Mesothelial cell of epicardium (in vitro differentiated cells): ENCODE measurements around the gene PRDM16. TPM values are rescaled to one million over a fixed set of nuclear protein-coding genes. Genes with fewer than 3 reads are reported as not detected.

Experiments
- DNase-seq, 2 experiments: peaks; one replicate each; pipeline ENCODE4 v3.0.0; 2021; ENCODE audit warnings: low spot score in 2 of 2; ENCODE audit not compliant: unreplicated experiment in 2 of 2
- H3K27ac Mint-ChIP-seq: 2 replicates; pipeline ENCODE4 v1.8.0; 2021; ENCODE audit warnings: mixed read lengths
- H3K27me3 Mint-ChIP-seq: 2 replicates; pipeline ENCODE4 v1.8.0; 2021; ENCODE audit warnings: low read depth, mixed read lengths
- H3K36me3 Mint-ChIP-seq: 2 replicates; pipeline ENCODE4 v1.8.0; 2021; ENCODE audit warnings: mixed read lengths
- H3K4me1 Mint-ChIP-seq: 2 replicates; pipeline ENCODE4 v1.8.0; 2021; ENCODE audit warnings: mixed read lengths
- H3K4me3 Mint-ChIP-seq: 2 replicates; pipeline ENCODE4 v1.8.0; 2021; ENCODE audit warnings: mild to moderate bottlenecking, moderate library complexity, mixed read lengths
- H3K9me3 Mint-ChIP-seq: 2 replicates; pipeline ENCODE4 v1.8.0; 2021; ENCODE audit warnings: mixed read lengths
- total RNA-seq: library from RNA; stranded (reverse); gene quantifications from 3 replicates; pipeline ENCODE4 v1.2.1, GENCODE V29; 2021
- TF ChIP-seq, protein P1 (sequence below): fragments of 200-600 bp; sonication (generic); IDR thresholded peaks from one replicate; pipeline ENCODE4 v1.5.0; 2021; ENCODE audit warnings: antibody characterized with exemption; ENCODE audit not compliant: unreplicated experiment

The PRDM16 gene
- total RNA-seq, 1 donor from 2014 or later, result 1.4 TPM

DNA sequence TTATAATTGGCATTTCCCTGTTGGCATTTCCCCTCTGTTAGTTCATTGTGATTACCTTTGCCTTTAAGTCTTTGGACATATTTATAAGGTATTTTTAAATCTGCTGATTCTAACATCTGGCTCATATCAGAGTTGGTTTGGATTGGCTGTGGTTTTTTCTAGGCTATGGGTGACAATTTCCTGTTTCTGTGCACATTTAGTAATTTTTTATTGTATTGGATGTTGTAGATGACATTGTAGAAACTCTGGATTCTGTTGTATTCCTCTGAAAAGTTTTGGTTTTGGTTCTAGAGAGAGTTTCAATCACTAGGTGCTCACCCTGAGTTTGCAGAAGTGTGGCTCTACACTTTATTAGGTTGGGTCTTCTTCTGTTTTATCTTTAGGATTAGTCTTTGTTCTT is 275.4 kb downstream of the PRDM16 start:
- TF ChIP-seq, protein P1, sequence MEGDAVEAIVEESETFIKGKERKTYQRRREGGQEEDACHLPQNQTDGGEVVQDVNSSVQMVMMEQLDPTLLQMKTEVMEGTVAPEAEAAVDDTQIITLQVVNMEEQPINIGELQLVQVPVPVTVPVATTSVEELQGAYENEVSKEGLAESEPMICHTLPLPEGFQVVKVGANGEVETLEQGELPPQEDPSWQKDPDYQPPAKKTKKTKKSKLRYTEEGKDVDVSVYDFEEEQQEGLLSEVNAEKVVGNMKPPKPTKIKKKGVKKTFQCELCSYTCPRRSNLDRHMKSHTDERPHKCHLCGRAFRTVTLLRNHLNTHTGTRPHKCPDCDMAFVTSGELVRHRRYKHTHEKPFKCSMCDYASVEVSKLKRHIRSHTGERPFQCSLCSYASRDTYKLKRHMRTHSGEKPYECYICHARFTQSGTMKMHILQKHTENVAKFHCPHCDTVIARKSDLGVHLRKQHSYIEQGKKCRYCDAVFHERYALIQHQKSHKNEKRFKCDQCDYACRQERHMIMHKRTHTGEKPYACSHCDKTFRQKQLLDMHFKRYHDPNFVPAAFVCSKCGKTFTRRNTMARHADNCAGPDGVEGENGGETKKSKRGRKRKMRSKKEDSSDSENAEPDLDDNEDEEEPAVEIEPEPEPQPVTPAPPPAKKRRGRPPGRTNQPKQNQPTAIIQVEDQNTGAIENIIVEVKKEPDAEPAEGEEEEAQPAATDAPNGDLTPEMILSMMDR, result no peak
- Mint-ChIP-seq H3K27me3 (peaks cover 21% of the 10 kb centered on the region), H3K4me3 (no peak overlapping the region), H3K27ac (no peak overlapping the region), H3K4me1 (no peaks in the 10 kb centered on the region), H3K36me3 (peaks cover 2% of the 10 kb centered on the region), H3K9me3 (peaks cover 23% of the 10 kb centered on the region)
- no peak for DNase-seq

DNA sequence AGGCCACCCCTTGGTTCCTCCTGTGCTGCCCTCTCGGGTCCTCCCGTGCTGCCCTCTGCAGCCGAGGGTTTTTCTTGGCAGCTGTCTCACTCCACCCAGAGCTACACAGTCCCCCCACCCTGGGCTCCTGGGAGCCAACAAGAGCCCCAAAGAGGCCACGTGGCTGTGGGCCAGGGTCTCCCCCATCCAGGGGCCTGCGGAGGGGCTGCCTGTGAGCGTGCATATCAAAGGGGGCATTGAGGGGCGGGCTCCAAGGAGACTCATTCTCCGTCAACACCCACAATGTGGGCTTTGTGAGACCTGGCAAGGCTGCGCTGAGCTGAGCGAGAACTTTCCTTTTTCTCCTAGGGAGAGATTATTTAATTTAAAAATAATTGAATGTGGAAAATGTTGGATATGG is 276.8 kb downstream of the PRDM16 start:
- Mint-ChIP-seq H3K27ac (no peak overlapping the region), H3K27me3 (peaks cover 28% of the 10 kb centered on the region), H3K4me1 (no peaks in the 10 kb centered on the region), H3K9me3 (peaks cover 23% of the 10 kb centered on the region), H3K36me3 (peaks cover 2% of the 10 kb centered on the region), H3K4me3 (no peak overlapping the region)
- TF ChIP-seq, protein P1, result no peak
- no peak for DNase-seq

DNA sequence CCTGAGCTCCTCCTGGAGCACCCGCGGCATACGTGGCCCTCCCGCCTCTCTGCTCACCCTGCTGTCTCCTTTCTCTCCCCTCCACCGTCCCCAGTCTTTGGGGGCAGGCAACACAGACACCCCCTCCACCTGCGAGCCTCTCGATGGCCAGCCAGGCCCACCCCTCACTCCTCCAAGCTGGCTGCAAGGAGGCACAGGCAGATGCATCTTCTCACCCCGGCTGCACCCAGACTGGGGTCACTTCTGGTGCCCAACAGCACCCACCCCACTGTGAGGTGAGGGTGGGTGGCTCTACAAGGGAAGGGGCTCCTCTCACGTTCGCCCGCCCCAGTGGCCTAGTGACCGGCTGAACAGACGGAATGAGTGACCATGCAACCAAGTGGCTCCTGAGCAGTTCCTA is 277.5 kb downstream of the PRDM16 start:
- H3K27me3 Mint-ChIP-seq, result peaks cover 29% of the 10 kb centered on the region

DNA sequence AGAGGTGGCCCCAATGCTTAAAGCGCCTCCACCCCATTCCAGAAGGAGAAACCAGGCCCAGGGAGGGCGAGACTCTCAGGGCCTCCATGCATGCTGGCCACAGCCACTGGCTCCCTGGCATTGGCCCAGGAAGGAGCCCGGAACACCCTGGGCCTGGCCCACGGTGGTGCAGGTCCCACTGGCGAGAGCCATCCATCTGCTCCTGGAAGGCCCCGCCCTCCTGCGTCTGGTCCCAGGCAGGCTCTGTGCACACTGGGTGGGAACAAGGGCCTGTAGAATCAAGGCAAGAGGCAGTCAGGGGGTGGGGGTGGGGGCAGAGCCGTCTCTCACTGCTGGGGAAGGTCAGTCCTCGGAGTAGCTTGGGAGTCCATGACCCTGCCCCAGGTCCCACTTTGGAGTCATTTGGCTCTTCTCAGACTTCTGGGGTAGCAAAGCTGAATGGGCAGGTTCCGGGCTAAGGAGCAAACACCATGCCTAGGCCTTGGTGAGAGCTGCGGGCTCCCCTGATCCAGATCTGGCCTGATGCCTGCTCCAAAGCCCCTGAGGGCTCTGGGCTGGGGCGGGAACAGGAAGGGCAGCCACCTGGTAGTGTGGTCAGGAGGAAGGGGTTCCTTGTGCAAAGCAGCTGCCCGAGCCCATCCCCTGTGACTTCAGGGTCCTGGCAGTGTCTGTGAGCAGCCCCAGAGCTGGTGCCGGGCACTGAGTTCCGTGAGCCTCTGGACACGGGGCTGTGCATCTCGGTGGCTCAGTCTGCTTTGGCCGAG is 278.4 kb downstream of the PRDM16 start:
- peaks cover 23% of the 10 kb centered on the region for H3K9me3 Mint-ChIP-seq
- TF ChIP-seq, protein P1, result no peak
- H3K27ac Mint-ChIP-seq, result no peak overlapping the region
- peaks cover 35% of the 10 kb centered on the region for H3K27me3 Mint-ChIP-seq
- no peak for DNase-seq
- peaks cover 5% of the 10 kb centered on the region for H3K4me1 Mint-ChIP-seq
- H3K36me3 Mint-ChIP-seq, result peaks cover 2% of the 10 kb centered on the region
- H3K4me3 Mint-ChIP-seq, result no peak overlapping the region

More for the DNA sequence above, 277.5 kb downstream of the PRDM16 start:
- Mint-ChIP-seq H3K36me3 (peaks cover 2% of the 10 kb centered on the region), H3K27ac (no peak overlapping the region), H3K9me3 (peaks cover 23% of the 10 kb centered on the region), H3K4me1 (no peaks in the 10 kb centered on the region), H3K4me3 (no peak overlapping the region)
- TF ChIP-seq, protein P1, result no peak
- no peak for DNase-seq

DNA sequence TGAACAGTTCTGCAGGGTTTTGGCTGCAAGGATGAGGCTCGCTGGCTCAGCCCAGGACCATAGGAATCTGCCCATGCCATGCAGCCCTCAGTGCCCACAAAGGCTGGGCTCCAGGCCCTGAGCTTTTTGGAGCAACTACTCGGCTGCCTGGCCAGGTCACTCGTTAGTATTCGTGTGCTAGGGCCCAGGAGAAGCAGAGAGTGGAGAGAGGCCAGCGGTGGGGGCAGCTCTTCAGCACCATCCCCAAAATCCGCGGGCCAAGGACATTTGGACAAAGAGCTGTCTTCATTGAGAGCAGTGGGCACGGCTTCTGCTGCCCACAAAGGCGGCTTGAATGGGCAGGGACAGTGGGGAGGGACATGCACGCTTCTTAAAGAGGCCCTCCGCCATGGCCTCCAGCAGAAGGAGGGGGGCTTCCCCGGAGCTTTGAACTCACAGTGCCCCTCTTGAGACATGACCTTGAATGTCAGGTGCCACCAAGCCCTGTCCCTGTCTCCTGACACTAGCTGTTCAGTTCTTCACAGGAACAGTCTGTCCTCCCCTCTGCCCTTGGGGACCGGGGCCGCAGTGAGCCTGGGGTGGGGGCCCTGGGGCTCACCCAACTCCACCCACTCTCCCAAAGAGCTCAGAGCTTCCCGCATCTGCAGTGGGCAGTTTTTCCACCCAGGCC is 279.3 kb downstream of the PRDM16 start:
- Mint-ChIP-seq H3K27me3 (peaks cover 35% of the 10 kb centered on the region), H3K36me3 (peaks cover 2% of the 10 kb centered on the region), H3K4me1 (peaks cover 9% of the 10 kb centered on the region), H3K27ac (no peak overlapping the region), H3K4me3 (no peak overlapping the region), H3K9me3 (peaks cover 16% of the 10 kb centered on the region)
- TF ChIP-seq, protein P1, result no peak
- no peak for DNase-seq
